GM21526 (cell line): ENCODE data around the gene ATG7.
"Not testable (repeated sequence)": the region's sequence is repeated elsewhere in the genome, so short reads cannot be mapped to it uniquely, and the experiment has no call there.

Experiments
- ATAC-seq: cut with Tn5 transposase; IDR thresholded peaks from one replicate; pipeline ENCODE4 v1.9.1; 2021; ENCODE audit warnings: moderate library complexity; ENCODE audit not compliant: unreplicated experiment, low FRiP score

The ATG7 gene

DNA sequence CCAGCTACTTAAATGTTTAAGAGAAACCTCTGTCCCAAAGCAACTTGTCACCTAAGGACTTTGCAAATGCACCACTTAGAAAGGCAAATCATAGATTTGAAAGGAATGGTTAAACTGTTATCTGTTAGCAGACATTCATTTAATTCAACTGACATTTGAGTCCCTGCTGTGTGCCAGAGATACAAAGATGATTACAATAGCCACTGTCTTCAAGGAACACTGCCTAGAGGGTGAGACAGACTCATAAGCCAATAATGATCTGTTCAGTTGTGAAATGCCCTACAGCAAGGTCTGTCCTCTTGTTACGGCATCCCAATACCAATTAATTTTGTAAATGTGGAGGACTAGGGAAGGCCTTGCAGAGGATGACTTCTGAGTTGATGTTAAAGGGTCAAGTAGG is 113.1 kb downstream of the ATG7 start:
- ATAC-seq, result no peak

DNA sequence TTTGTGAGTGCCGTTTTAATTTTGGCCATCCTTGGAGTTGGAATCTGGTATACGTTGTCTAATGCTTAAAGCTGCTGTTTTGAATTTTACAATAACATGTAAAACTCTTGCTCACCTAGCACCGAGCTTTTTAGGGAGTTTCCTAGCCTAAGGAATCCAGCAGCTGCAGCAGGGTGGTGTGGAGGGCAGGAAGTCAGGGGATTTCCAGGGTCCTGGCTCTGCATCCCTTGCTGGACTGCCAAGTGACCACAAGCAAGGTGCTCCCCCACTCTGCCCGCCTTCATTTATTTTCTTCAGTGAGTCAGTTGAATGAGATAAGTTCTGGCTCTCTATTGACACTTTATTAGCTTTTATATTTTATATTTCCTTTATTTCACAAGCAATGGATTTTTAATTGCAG is 113.7 kb downstream of the ATG7 start:
- no peak for ATAC-seq

DNA sequence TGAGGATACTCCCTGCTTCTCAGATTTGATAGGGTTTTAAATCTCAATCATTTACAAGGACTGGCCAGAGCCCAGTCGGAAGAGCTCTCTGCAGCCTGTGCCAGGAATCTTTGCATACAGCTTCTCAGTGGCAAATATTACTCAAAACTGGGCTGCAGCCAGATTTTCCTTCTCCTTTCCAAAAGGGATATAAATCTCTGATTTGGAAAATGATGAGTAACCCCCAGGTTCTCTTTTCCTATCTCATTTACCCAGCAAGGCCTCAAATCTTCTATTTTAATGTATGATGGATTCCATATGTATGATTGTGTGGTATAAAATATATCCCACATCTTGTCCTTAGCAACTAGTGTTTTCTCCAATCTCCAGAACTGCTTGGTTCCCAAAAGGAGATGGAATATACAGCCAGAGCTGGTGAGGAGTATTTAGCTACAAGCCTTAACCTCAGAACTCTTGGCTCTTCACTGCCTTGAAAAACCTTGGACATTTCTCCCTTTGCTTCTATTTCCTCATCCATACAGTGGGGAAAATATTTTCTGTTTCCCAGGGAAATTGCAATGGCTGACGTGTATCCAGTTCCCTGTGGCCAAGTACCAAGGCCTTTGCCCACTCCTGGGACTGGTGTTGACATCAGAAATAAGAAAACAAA is 114.4 kb downstream of the ATG7 start:
- ATAC-seq, result no peak

DNA sequence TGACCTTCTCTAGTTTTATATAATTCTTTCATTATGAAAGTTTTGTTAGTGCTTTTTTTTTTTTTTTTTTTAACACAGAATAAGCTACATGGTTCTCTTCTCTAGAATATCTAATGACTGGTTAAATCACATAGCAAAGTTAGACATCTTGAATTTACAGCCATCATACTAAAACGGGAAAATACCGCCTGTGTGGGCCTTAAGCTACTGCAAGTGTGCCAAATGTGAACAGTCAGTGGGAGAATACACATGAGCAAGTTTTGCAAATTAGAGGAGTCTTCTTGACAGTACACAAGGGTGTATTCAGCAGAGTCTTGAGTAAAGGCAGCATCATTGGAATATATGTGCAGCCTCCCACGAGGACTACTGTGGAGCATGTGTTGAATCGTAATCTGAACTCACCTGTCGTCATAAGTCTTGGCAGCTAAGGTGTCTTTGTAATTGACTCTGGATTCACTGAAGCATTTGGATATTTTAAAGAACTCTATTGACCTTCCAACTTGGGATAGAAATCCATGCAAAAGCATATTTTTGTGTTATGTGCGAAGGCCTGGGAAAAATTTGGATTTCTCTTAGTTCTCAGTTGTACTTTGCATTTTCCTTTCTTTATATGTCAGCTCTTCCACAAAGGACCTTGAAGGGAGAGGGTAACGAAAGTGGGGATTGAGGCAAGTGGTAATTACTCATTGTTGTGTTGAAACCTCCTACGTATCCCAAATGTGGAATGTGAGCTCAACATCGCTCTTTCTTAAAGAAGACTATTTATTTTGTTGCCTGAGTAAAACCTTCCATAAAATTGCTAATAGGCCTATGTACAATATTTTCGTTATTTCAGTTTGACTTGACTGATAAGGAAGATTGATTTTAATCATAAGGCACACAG is 117.4 kb downstream of the ATG7 start:
- ATAC-seq, result no peak

DNA sequence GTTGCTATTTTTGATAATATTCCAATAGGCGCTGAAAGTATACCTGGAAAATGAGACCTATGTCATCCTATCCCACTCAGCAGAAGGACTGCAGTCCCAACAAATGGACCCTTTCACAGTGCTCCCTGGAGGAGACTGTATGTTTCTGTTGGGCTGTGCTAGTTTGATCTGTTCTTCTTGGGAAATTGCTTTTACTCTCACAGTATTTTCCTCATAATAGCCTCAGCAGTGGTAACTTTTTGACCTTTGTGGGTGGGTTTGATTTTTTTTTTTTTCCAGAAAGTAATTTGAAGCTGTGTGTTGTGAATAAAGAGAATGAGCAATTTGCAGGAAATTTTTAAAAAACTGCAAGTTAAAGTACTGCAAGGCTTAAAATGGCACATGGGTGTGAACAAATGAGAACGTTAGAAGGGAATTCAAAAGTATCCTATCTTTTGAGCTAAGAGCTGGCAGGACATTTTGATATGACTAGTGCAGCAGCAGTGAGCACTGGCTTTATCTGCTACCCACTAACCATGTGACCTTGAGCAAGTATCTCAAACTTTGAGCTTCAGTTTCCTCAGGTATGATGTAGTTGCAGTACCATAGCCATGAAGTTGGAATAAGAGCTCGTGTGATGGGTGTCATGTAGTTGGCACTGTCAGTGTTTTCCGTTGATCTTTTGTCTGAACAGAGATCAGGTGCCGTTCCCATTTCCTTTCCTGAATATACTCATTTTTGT is 118.4 kb downstream of the ATG7 start:
- no peak for ATAC-seq

DNA sequence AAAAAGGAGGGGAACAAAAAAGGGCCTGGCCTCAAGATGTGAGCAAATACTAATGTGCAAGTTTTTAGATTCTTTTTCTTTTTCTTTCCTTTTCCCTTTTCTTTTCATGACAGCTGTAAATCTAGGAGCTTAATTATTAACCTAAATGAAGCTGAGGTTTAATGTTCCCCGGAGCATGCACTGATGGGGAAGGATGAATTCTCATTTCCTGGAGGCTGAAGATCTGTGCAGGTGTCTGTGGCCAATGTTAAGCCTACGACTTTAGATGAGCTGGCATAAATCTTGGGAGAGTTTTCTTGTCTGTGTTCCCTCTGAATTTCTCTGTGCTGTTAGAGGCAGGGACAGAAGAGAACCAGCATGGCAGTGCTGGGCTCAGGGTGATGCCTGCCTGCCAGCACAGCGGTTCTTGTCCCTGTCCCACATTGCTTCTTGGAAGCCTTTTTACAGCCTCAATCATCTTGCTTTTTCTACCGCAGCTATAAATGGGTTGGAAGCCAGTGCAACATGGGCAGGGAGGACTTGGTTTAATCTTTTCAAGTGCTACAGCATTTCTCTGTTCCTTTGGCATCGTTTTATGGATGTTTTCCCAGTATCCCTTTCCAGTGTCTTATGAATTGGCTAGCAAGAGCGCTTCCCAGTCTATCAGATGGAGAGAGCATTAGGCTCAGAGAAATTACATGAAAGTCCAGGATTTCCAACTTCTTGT is 119.1 kb downstream of the ATG7 start:
- ATAC-seq, result no peak

DNA sequence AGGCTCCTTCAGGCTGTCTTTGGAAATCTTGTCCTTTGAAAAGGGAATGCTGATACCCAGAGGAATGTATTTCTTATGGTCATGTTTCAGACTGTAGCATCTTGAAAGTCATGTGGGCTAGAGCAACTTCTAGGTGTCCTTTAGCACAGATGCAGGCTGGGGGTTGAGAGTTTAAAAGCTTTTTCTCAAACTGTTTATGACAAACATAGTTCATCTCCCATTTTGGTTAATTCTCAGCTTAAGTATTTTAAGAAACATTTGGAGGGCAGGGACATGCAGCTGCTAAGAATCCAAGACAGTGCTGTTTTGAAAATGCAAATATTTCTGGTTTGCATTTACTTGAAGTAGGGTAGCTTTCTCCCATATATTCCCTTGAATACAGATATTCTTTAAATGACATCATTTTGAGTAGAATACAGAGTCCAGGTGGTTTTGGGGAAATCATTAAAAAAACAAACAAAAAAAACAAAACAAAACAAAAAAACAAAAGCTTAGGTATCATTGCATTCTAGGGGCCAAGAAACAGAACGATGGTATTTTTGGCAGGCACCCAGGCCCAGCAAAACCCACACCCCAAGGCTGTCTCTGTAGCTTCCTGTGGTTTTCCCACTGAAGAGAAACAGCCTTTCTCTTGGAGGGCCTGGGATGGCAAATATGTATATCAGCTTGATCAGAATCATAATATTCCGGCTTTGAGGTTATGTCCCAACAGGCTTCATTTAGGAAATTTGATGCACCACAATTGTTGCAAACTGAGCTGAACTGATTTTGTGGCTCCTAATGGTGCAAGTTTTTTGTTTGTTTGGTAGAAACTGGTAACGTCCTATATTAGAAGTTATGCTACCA is 120.0 kb downstream of the ATG7 start:
- ATAC-seq, result no peak

DNA sequence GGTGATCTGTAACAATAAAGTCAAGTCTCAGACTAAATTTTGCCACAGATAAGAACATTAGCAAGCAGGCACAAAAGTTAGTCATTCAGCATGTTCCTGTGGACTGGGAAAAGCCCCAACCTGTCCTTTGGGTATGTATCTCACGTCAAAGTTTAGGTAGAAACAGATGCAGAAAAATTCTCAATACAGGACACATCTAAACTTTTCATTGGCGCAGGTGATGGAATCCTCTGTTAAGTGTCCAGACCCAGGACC is 120.6 kb downstream of the ATG7 start:
- ATAC-seq, result no peak

DNA sequence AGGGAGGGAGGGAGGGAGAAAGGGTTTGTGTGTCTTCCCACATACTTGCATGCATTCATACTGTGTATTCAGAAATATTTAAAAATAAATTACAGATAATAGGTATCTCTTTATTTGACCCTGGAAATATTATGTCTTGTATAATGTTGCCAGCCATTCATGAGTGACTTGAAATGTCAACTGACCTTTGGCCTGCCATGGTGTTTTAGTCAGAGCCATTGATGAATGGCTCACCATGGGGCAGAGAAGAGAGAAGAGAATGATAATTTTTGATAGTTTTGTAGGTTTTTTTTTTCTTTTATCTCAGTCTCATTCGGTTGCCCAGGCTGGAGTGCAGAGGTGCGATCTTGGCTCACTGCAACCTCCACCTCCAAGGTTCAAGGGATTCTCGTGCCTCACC is 121.2 kb downstream of the ATG7 start:
- no peak for ATAC-seq

DNA sequence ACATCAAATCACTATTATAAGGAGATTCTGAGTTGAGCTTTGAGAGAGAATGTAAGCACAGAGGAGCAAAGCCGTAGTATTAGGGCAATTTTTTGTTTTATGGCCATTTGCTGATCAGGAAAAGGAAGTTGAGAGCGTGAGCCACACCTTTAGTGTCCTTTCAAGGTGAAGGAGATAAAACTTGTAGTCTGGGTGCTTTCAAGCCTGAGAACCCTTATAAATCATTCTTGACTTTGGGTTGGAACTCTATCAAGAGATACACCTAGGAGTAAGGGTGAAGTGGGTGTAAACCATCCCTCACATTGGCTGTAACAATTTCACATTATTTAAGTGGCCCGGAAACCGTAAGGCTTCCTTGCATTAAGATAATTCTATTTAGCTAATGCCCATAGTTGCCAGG is 122.2 kb downstream of the ATG7 start:
- ATAC-seq, result no peak

DNA sequence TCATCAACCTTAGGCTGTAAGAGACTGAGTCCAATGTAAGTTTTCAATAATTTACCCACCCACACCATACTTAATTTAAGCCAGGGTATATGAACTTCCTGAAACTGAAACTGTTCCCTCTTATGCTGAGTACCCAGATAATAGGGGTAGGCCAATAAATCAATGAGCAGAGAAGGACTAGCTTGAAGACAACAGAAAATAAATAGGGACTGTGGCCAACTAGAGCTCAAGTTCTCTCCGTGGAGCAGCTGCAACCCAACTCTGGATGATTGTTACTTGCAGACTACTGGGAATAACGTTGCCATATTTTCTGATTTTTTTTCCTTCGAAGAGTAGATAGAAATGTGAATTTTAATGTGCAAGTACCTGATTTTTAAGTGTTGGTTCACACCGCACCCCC is 128.0 kb downstream of the ATG7 start:
- ATAC-seq, result no peak

DNA sequence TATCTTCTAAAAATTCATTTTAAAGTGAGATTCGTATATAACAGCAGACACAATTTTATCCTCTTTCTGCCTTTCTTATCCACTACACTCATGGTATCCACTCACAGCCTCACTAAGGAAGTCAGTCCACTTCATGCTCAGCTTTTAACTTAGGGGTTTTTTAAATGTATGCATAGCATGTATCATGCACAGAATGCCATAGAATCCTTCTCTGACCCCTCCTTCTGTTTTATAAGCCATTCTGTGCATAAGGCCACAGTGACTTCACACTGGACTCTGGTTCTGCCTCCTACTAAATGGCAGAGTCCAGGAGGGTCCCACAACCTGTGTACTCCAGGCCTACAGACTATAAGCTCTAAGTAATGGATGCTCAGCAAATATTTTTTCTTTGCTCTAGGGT is 129.2 kb downstream of the ATG7 start:
- no peak for ATAC-seq

DNA sequence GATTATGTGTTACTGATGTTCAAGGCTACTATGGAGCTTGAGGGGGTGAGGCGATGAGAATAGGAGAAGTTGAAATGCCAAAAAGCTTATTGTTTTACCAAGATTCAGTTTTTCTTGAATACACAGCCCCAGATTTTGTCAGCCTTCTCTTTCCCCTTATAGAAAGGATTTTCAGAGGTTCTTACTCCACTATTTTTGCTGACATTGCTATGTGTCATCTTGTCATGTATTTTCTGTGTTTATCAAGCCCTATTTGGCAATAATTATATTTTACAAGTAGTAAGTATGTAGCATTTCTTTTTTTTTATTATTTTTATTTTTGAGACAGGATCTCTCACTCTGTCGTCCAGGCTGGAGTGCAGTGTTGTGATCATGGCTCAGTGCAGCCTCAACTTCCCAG is 133.1 kb downstream of the ATG7 start:
- ATAC-seq, result no peak

DNA sequence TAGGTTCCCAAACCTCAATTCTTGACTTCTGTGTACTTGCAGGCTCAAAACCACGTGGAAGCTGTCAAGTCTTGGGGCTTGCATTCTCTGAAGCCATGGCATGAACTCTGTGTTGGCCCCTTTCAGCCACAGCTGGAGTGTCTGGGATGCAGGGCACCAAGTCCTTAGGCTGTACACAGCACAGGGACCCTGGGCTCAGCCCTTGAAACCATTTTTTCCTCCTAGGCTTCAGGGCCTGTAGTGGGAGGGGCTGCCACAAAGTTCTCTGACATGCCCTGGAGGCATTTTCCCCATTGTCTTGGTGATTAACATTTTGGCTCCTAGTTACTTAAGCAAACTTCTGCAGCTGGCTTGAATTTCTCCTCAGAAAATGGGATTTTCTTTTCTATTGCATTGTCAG is 135.4 kb downstream of the ATG7 start:
- ATAC-seq, result no peak

DNA sequence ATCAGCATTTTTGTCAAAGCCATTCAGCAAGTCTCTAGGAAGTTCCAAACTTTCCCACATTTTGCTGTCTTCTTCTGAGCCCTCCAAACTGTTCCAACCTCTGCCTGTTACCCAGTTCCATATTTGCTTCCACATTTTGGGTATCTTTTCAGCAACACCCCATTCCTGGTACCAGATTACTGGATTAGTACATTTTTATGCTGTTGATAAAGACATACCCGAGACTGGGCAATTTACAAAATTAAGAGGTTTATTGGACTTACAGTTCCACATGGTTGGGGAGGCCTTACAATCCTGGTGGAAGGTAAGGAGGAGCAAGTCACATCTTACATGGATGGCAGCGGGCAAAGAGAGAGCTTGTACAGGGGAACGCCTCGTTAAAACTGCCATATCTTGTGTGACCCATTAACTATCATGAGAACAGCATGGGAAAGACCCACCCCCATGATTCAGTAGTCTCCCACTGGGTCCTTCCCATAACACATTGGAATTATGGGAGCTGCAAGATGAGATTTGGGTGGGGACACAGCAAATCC is 136.2 kb downstream of the ATG7 start:
- not testable (repeated sequence) for ATAC-seq

DNA sequence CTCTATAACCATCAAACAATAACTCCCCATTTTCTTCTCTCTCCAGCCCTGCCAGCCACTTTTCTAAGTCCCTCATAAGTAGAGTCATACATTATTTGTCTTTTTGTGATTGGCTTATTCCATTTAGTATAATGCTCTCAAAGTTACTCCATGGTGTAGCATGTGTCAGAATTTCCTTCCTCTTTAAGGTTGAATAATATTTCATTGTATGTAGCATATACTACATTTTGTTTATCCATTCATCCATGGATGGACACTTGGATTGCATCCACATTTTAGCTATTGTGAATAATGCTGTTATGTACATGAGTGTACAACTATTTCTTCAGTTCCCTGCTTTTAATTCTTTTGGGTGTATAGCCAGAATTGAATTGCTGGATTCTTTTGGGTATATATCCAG is 138.4 kb downstream of the ATG7 start:
- ATAC-seq, result no peak

DNA sequence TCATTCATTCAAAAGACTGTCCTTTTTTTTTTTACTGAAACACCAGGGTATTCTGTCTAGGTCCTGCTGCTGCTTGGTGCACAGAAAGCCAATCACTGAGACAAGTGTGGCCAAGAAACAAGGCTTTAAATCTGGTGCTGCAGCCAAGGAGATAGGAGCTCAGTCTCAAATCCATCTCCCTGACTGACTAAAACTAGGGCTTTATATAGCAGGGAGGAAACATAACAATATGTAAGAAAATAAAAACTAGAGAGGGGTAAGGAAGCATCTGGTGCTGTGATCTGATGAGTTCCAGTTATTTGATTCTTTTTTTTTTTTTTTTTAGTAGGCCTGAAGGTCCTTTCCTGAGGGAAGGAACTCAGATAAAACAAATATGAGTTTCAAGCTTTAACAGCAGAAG is 139.8 kb downstream of the ATG7 start:
- ATAC-seq, result no peak

DNA sequence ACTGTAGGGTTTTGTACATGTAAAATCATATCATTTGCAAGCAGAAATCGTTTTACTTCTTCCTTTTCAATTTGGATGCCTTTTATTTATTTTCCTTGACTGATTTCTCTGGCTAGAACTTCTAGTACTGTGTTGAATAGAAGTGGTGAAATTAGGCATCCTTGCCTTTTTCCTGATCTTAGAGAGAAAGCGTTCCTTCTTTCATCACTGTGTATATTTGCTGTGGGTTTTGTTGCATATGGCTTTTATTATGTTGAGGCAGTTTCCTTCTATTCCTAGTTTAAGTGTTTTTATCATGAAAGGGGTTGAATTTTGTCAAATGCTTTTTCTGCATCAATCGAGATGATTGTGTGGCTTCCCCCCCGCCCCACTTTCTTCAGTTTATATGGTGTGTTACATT is 140.9 kb downstream of the ATG7 start:
- no peak for ATAC-seq

DNA sequence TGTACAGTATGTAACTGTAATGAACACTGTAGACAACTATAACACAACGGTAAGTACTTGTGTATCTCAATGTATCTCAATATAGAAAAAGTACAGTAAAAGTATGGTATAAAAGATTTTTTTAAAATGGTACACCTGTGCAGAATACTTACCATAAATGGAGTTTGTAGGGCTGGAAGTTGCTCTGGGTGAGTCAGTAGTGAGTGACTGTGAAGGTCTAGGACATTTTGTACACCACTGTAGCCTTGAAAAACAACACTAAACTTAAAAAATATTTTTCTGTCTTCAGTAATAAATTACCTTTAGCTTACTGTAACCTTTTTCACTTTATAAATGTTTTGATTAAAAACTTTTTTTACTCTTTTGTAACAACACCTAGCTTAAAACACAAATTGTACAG is 142.9 kb downstream of the ATG7 start:
- ATAC-seq, result no peak

DNA sequence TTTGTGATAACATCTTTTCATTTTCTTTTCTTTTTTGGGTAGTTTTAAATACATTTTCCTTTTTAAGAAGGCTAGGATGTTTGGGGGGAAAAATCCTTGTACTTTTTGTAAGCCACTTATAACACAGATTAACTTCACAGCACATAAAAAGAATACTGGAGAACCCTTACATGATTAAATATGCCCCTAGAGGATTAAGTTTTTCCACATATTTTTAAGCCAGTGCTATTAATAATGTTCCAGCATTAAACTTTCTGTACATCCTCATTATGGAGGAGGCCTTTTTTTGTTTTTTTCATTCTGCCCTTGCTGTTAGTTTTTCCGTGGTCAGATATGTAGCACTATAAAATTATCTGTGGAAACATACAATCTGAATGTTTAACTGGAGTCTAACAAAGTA is 147.9 kb downstream of the ATG7 start:
- no peak for ATAC-seq
